Measurements from ENCODE around the gene EVC. TPM values are rescaled to one million over a fixed set of nuclear protein-coding genes. Genes with fewer than 3 reads are reported as not detected.

Gene EVC
- polyA plus RNA-seq, result 0.16 TPM in 1 of 2 replicates, not detected in the other

DNA sequence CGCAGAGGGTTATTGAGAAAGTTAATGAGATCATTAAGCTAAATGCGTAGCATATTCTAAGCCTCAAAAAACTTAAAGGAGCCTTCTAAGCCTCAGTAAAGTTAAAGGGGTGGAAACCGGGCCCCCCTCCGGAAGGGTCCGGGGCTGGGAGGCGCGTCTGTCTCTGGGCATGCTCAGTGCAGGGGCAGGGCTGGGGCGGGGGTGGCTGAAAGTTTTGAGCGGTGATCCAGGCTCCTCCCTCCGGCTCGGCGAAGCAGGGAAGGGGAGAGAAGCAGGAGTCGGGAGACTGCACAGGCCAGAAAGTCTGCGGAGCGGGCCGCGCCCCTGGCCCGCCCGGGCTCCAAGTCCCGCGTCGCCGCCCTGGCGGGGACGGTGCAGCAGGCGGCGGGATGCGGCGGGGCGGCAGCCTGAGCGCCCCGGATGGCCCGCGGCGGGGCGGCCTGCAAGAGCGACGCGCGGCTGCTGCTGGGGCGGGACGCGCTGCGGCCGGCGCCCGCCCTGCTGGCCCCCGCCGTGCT, at the start of gene EVC:
TSS of gene EVC (plus strand) at position 241 of the 518 bp plus-strand sequence. CDS start at position 421, 180 bp downstream.

DNA sequence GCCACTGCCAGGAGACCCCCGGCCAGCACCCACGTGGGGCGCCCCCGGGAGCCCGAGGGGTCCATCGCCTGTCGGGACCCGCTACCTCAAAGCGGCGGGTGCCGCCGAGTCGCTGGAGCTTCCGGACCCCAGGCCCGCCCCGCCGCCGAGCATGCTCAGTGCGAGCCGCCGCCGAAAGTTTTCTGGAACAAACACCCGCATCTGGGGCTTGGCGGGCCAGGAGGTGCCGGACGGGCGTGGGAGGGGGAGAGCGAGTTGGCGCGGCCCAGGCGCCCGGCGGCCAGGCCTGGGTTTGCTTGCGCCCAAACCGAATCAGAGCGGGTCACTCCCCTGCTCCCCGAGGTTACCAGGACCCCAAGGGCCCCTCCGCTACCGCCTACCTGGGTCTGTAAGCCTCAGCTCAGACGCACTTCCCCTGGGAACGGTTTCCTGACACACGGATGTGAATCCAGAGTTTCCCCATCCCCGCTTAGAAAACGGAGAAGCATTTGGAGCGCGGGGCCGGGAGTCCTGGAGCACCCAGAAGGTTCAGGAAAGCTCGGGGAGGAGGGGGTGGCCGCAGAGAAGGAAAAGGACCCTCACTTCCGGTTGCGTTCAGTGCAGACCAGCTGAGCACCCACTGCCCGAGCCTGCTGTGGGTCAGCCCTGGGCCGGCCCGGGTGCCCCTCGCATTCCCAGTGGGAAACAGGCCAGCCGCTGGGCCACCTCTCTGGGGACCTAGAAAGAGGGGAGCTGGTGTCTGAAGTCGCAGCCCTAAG, 2.4 kb upstream of the EVC start, which contains the start of gene EVC2:
TSS of gene EVC2 (minus strand) at position 111 of the 758 bp plus-strand sequence. CDS start at position 65, 46 bp downstream.

Other genes starting within 250 kb of the EVC start
- gene EVC2, start 2.6 kb upstream of the EVC start, polyA plus RNA-seq, result 0.09 and 0.21 TPM in 2 replicates
- 165 and 182 TPM in 2 replicates for gene CRMP1, start 181.9 kb downstream of the EVC start, polyA plus RNA-seq

Measured in Purkinje cell (primary cell).